ENCODE data around the gene CTDSPL.
A peak's percentile ranks its signal among the peaks of the same experiment; 100 is the strongest.

The CTDSPL gene

GRCh38 chr3:37902674-37903073 is 41.0 kb downstream of the CTDSPL start (continued):
- TF ChIP-seq TSHZ2 (CRISPR knock-in tag; IDR thresholded peaks at IDR 0.05) = no peak
- TF ChIP-seq ISL1 (CRISPR knock-in tag; IDR thresholded peaks at IDR 0.05) = no peak
- TF ChIP-seq ZNF565 (CRISPR knock-in tag; conservative IDR thresholded peaks at IDR 0.05; ENCODE audit: low read depth) = no peak
- no peak for TF ChIP-seq ZNF8 (CRISPR knock-in tag; IDR thresholded peaks at IDR 0.05)
- TF ChIP-seq POU6F1 (CRISPR knock-in tag; IDR thresholded peaks at IDR 0.05; ENCODE audit: borderline replicate concordance, low read depth) = no peak

DNA sequence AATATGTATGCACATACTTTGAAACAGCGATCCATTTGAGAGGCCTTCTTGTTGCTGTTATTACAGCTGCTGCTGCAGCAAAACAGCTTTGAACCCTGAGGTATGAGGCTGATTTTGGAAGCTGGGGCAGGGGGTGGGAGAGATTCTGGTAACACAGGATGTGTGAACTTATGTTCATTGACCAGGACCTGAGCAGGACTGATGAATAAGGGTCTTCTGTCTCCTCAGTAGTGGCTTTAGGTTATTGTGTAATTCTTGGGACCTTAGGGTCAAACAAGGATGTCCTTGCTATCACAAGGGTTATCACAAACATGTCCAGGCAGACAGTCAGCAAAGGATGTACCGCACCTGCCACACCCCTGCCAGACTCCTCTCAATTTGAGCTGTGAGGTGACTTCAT is 41.6 kb downstream of the CTDSPL start:
- TF ChIP-seq CSRNP3 (CRISPR knock-in tag; IDR thresholded peaks at IDR 0.05) (no peak), ZNF565 (CRISPR knock-in tag; conservative IDR thresholded peaks at IDR 0.05; ENCODE audit: low read depth) (no peak), ZNF8 (CRISPR knock-in tag; IDR thresholded peaks at IDR 0.05) (no peak)
- ATAC-seq = no peak

GRCh38 chr3:37903734-37904133 is 42.1 kb downstream of the CTDSPL start:
- no peak for TF ChIP-seq POU6F1 (CRISPR knock-in tag; IDR thresholded peaks at IDR 0.05; ENCODE audit: borderline replicate concordance, low read depth)
- no peak for TF ChIP-seq TSHZ2 (CRISPR knock-in tag; IDR thresholded peaks at IDR 0.05)
- no peak for TF ChIP-seq ZNF8 (CRISPR knock-in tag; IDR thresholded peaks at IDR 0.05)
- TF ChIP-seq ISL1 (CRISPR knock-in tag; IDR thresholded peaks at IDR 0.05) = no peak
- no peak for TF ChIP-seq BACH2 (CRISPR knock-in tag; IDR thresholded peaks at IDR 0.05; ENCODE audit: borderline replicate concordance)
- ATAC-seq = no peak

DNA sequence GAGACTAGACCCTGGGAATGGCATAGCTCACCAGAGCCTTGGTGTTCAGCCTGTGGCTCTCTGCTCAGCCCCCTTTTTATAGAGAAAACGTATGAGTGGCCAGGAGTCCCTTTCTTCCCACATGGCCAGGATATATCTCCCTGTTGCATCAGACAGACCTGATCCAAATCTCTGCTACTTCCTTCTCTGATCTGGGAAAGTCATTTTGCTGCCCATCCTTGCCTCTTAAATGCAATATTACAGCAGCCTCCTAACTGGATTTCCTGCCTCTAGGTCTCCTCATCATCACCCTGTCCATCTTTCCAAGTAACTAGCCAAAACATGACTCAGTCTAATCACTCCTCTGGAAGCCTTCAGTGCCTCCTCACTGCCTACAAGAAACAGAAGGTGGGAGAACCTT is 42.9 kb downstream of the CTDSPL start:
- no peak for TF ChIP-seq CSRNP3 (CRISPR knock-in tag; IDR thresholded peaks at IDR 0.05)
- no peak for TF ChIP-seq ZC3H10 (CRISPR knock-in tag; IDR thresholded peaks at IDR 0.05)
- peak; percentile 40; the same call in 1 of the 2 replicates for TF ChIP-seq TCF4 (CRISPR knock-in tag; IDR thresholded peaks at IDR 0.05; ENCODE audit: borderline replicate concordance)
- TF ChIP-seq TSHZ2 (CRISPR knock-in tag; IDR thresholded peaks at IDR 0.05) = no peak
- TF ChIP-seq TOX (CRISPR knock-in tag; IDR thresholded peaks at IDR 0.05; ENCODE audit: borderline replicate concordance) = no peak
- no peak for TF ChIP-seq ZNF565 (CRISPR knock-in tag; conservative IDR thresholded peaks at IDR 0.05; ENCODE audit: low read depth)
- no peak for TF ChIP-seq ZFP30 (CRISPR knock-in tag; IDR thresholded peaks at IDR 0.05)
- TF ChIP-seq ISL1 (CRISPR knock-in tag; IDR thresholded peaks at IDR 0.05) = no peak
- TF ChIP-seq BACH2 (CRISPR knock-in tag; IDR thresholded peaks at IDR 0.05; ENCODE audit: borderline replicate concordance) = no peak
- no peak for TF ChIP-seq ARNTL (CRISPR knock-in tag; IDR thresholded peaks at IDR 0.05; ENCODE audit: borderline replicate concordance, low read depth)
- TF ChIP-seq RARB (CRISPR knock-in tag; IDR thresholded peaks at IDR 0.05) = no peak
- no peak for TF ChIP-seq OSR1 (CRISPR knock-in tag; IDR thresholded peaks at IDR 0.05)
- no peak for TF ChIP-seq CREB5 (CRISPR knock-in tag; IDR thresholded peaks at IDR 0.05; ENCODE audit: low read depth)
- TF ChIP-seq ZNF70 (CRISPR knock-in tag; IDR thresholded peaks at IDR 0.05) = no peak
- TF ChIP-seq ZNF8 (CRISPR knock-in tag; IDR thresholded peaks at IDR 0.05) = no peak
- 0 out of 2 replicates have a peak, but pooled peaks have one; percentile 23 for TF ChIP-seq ZFP3 (CRISPR knock-in tag; IDR thresholded peaks at IDR 0.05)
- peak; percentile 68 for ATAC-seq

All from SK-N-SH treated with all-trans-retinoic acid at 6 μM for 48 hours (cell line).